GM19193 (cell line): ENCODE results near the gene FHAD1.

Experiments used
- POLR2A ChIP-seq: IDR thresholded peaks from 4 replicates; pipeline ENCODE4 v1.6.1; 2011; ENCODE audit not compliant: insufficient read depth, insufficient read length; ENCODE audit errors: extremely low read depth

FHAD1 gene

DNA sequence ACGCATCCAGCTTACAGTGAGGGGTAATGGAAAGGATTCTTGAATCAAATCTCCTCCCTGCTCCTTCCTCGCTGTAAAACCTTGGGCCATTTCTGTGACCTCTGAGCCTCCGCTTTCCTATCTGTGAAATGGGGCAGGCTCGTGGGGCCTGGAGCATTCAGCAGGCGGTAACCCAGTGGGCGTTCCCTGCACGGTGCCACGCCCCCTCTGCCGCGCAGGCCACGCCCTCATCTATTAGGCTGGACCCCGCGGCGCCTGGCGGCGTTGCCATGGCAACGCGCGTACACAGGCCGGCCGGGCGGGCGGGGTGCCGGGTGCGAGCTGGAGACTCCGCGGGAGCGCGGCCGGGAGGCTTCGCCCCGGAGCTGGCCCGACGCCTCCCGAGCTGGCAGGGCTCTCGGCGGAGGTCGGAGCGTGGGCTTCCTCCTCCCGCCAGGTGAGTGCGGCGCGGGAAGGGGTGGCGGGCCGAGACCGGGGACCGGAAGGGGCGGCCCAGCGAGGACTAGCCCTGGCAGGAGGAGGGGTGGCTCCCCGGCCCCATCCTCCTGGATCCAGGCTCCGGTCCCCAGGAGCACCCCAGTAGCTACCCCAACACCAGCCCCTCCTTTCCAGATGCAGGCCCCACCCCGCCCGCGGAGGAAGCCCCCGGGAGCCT lies at the start of gene FHAD1:
TSS of gene FHAD1 (plus strand) at position 264 of the 655 bp plus-strand sequence. CDS start 4,562 bp downstream, outside the sequence.
- TF ChIP-seq POLR2A, result no peak

DNA sequence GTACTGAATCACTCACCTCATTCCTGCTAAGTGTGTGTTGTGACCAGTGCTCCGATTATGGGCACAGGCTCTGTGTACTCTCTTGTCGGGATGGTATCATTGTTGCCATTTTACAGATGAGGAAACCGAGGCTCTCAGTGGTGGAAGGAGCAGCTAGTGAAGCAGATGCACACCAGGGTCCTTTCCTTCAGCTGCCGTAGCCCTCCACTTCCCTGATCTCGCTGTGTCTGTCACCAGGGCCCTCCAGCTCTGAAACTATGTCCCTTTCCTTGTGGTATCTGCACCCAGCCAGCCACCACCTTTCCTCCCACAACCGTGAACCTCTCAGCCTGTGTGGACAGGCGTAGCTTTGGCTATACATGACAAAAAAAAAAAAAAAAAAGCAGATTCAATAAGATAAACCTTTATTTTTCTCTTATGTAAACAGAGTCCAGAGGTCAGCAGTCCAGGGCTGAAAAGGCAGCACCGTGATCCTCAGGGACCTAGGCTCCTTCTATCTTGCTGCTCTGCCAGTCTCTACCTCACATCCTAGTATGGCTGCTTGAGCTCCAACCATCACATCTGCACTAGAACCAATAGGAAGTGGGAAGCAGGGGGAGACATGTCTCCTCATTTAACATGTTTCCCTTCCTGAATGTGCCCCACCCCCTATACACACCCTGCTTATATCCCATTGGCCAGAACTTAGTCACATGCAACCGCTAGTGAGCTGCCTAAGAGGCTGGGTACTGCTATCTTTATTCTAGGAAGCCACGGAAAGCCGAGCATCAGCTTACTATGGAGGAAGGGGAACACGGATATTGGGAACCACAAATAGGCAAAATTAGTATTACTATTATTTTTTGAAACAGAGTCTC lies 49.2 kb upstream of the FHAD1 start:
- TF ChIP-seq POLR2A, result no peak

DNA sequence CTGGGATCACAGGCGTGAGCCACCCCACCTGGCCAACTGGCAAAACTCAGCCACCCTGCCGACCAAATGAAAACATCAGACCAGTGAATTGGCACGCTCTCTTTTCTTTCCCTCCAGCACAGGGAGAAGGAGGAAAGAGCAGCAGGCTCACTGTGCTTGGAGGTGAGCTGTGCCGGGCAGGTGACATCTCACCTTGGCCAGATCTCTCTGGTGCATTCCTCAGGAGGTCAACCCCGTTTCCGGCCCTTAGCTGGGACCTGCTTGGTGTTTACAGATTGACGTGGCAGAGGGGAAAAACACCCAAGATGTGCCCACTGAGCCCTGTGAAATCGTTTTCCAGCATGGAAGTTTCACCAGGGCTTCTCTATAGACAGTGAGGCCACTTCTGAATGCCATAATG lies 48.3 kb upstream of the FHAD1 start:
- TF ChIP-seq POLR2A, result no peak

- TF ChIP-seq POLR2A, result no peak
These were observed 45.8 kb upstream of the FHAD1 start for GRCh38 chr1:15201221-15201620.

GRCh38 chr1:15201849-15202551 lies 45.0 kb upstream of the FHAD1 start:
- TF ChIP-seq POLR2A, result no peak

GRCh38 chr1:15204931-15205330 lies 42.1 kb upstream of the FHAD1 start:
- TF ChIP-seq POLR2A, result no peak

- no peak for TF ChIP-seq POLR2A
These were observed 41.3 kb upstream of the FHAD1 start for GRCh38 chr1:15205586-15206346.

- no peak for TF ChIP-seq POLR2A
These were observed 40.5 kb upstream of the FHAD1 start for GRCh38 chr1:15206418-15207030.

- TF ChIP-seq POLR2A, result no peak
These were observed 39.8 kb upstream of the FHAD1 start for GRCh38 chr1:15207031-15207828.

- no peak for TF ChIP-seq POLR2A
These were observed 39.1 kb upstream of the FHAD1 start for GRCh38 chr1:15207829-15208429.

- TF ChIP-seq POLR2A, result no peak
These were observed 36.2 kb upstream of the FHAD1 start for GRCh38 chr1:15210651-15211375.

DNA sequence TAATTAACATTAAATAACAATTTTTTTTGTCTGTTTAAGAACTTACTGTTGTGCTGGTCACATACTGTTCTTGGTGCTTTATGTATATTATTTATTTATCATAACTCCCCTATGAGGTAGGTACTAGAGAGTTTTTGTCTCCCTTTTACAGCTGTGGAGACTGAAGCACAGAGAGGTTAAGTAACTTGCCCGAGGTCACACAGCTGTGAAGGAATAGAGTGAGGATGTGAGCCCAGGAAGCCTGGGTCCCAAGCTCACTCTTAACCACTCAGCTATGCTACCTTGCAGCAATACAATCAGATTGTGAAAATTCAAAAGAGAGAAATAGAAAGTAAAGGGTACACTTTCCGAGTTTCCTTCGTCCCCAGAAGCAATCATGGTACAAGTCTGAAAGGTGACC lies 35.6 kb upstream of the FHAD1 start:
- TF ChIP-seq POLR2A, result no peak
